ENCODE measurements around the gene PRPF40B.

The PRPF40B gene

GRCh38 chr12:49643135-49643534, 19.8 kb downstream of the PRPF40B start:
- no peaks in the 10 kb centered on the region for H3K79me2 ChIP-seq (ENCODE audit: control insufficient read depth, low read length)
- no peaks in the 10 kb centered on the region for H3K27me3 ChIP-seq (ENCODE audit: control insufficient read depth, low read length)
- no peaks in the 10 kb centered on the region for H4K20me1 ChIP-seq (ENCODE audit: control insufficient read depth, insufficient read depth, low read depth, low read length)
- no peak overlapping the region for H3K27ac ChIP-seq (ENCODE audit: low read depth, low read length)
- peaks cover 10% of the 10 kb centered on the region for H3K36me3 ChIP-seq (ENCODE audit: control insufficient read depth, low read length)
- H3K4me3 ChIP-seq (ENCODE audit: low read length) = no peak overlapping the region
- no peak overlapping the region for H3K4me2 ChIP-seq (ENCODE audit: low read length)
- H3K9me3 ChIP-seq (ENCODE audit: control insufficient read depth, insufficient read depth, low read length) = no peaks in the 10 kb centered on the region
- peaks cover 25% of the 10 kb centered on the region for H3K4me1 ChIP-seq (ENCODE audit: control insufficient read depth, low read length)
- H3F3A ChIP-seq (ENCODE audit: control insufficient read depth, insufficient read depth) = 0 out of 2 replicates have a peak, but pooled peaks cover 3% of the 10 kb centered on the region
- TF ChIP-seq CTCF (IDR thresholded peaks at IDR 0.05; ENCODE audit: low read depth, low read length, poor library complexity, severe bottlenecking) = no peak
- TF ChIP-seq EZH2phosphoT487 (IDR thresholded peaks at IDR 0.05; ENCODE audit: borderline replicate concordance, low read length) = no peak
- no peaks in the 10 kb centered on the region for H3K9me2 ChIP-seq (replicated peaks; ENCODE audit: control insufficient read depth, low read length)

- Histone ChIP-seq H3K27me3 (ENCODE audit: control insufficient read depth, low read length) (no peaks in the 10 kb centered on the region), H3K36me3 (ENCODE audit: control insufficient read depth, low read length) (peaks cover 14% of the 10 kb centered on the region), H3K79me2 (ENCODE audit: control insufficient read depth, low read length) (no peaks in the 10 kb centered on the region), H3K9me3 (ENCODE audit: control insufficient read depth, insufficient read depth, low read length) (no peaks in the 10 kb centered on the region), H3K27ac (ENCODE audit: low read depth, low read length) (no peak overlapping the region), H3K4me2 (ENCODE audit: low read length) (no peak overlapping the region), H3F3A (ENCODE audit: control insufficient read depth, insufficient read depth) (0 out of 2 replicates have a peak, but pooled peaks cover 3% of the 10 kb centered on the region), H3K9me2 (replicated peaks; ENCODE audit: control insufficient read depth, low read length) (no peaks in the 10 kb centered on the region), H3K4me3 (ENCODE audit: low read length) (no peak overlapping the region), H4K20me1 (ENCODE audit: control insufficient read depth, insufficient read depth, low read depth, low read length) (no peaks in the 10 kb centered on the region), H3K4me1 (ENCODE audit: control insufficient read depth, low read length) (peaks cover 23% of the 10 kb centered on the region)
- TF ChIP-seq EZH2phosphoT487 (IDR thresholded peaks at IDR 0.05; ENCODE audit: borderline replicate concordance, low read length) (no peak), CTCF (IDR thresholded peaks at IDR 0.05; ENCODE audit: low read depth, low read length, poor library complexity, severe bottlenecking) (no peak)
These were observed 20.7 kb downstream of the PRPF40B start for GRCh38 chr12:49643961-49644619.

- no peaks in the 10 kb centered on the region for H4K20me1 ChIP-seq (ENCODE audit: control insufficient read depth, insufficient read depth, low read depth, low read length)
- no peaks in the 10 kb centered on the region for H3K27me3 ChIP-seq (ENCODE audit: control insufficient read depth, low read length)
- TF ChIP-seq EZH2phosphoT487 (IDR thresholded peaks at IDR 0.05; ENCODE audit: borderline replicate concordance, low read length) (no peak), CTCF (IDR thresholded peaks at IDR 0.05; ENCODE audit: low read depth, low read length, poor library complexity, severe bottlenecking) (peak; percentile 95)
- no peaks in the 10 kb centered on the region for H3F3A ChIP-seq (ENCODE audit: control insufficient read depth, insufficient read depth)
- peaks cover 14% of the 10 kb centered on the region for H3K36me3 ChIP-seq (ENCODE audit: control insufficient read depth, low read length)
- no peaks in the 10 kb centered on the region for H3K9me2 ChIP-seq (replicated peaks; ENCODE audit: control insufficient read depth, low read length)
- H3K4me2 ChIP-seq (ENCODE audit: low read length) = 0 out of 2 replicates have a peak overlapping the region, but pooled peaks have one; percentile 1
- H3K27ac ChIP-seq (ENCODE audit: low read depth, low read length) = no peak overlapping the region
- H3K4me1 ChIP-seq (ENCODE audit: control insufficient read depth, low read length) = peaks cover 18% of the 10 kb centered on the region
- H3K9me3 ChIP-seq (ENCODE audit: control insufficient read depth, insufficient read depth, low read length) = no peaks in the 10 kb centered on the region
- H3K79me2 ChIP-seq (ENCODE audit: control insufficient read depth, low read length) = no peaks in the 10 kb centered on the region
- no peak overlapping the region for H3K4me3 ChIP-seq (ENCODE audit: low read length)
These were observed 21.2 kb downstream of the PRPF40B start for GRCh38 chr12:49644620-49644994.
